MM.1S (cell line): Measurements from ENCODE around the gene WDR74.

Source experiments
- EZH2 ChIP-seq: fragments of 300-600 bp; sonication (generic); optimal IDR thresholded peaks from 2 replicates; pipeline ENCODE3; 2017; ENCODE audit warnings: low read depth, mild to moderate bottlenecking, antibody characterized with exemption, low read length, mixed read lengths
- EZH2phosphoT487 ChIP-seq: fragments of 300-600 bp; sonication (generic); IDR thresholded peaks from 2 replicates; pipeline ENCODE4 v1.6.1; 2018; ENCODE audit warnings: antibody characterized with exemption, low read length
- TF ChIP-seq, protein P1 (sequence below): fragments of 300-600 bp; sonication (generic); IDR thresholded peaks from 2 replicates; pipeline ENCODE4 v1.5.1; 2016; ENCODE audit warnings: antibody characterized with exemption, low read length, mixed read lengths

DNA sequence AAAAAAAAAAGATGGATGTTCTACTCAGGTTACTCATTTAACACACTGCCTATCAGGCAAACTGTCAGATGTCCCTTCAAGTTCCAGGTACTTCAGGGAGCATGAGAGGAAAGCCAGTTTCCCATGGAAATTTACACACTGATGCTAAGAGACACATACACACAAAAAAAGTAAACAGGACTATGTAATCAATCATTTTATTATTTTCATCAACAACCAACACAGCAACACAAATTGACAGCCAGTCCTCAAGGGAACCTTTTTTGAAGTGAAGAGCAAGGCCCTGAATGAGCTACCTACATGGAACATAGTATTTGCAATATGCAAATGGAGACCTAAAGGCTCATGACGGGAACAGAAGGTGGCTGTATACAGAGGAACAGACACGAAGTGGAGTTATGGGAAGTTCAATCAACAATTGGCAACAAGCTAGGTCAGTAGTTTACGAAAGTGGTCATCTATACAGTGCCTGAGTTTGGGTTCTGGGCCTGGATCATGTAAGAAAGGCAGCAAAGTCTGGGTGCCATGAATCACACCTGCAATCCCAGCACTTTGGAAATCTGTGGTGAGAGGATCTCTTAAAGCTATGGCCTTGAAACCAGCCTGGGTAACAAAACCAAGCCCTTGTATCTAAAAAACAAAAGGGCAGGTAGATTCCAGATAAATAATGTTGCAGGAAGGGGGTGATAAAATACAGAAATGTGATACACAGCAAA, 12.6 kb upstream of the WDR74 start:
- TF ChIP-seq, protein P1, sequence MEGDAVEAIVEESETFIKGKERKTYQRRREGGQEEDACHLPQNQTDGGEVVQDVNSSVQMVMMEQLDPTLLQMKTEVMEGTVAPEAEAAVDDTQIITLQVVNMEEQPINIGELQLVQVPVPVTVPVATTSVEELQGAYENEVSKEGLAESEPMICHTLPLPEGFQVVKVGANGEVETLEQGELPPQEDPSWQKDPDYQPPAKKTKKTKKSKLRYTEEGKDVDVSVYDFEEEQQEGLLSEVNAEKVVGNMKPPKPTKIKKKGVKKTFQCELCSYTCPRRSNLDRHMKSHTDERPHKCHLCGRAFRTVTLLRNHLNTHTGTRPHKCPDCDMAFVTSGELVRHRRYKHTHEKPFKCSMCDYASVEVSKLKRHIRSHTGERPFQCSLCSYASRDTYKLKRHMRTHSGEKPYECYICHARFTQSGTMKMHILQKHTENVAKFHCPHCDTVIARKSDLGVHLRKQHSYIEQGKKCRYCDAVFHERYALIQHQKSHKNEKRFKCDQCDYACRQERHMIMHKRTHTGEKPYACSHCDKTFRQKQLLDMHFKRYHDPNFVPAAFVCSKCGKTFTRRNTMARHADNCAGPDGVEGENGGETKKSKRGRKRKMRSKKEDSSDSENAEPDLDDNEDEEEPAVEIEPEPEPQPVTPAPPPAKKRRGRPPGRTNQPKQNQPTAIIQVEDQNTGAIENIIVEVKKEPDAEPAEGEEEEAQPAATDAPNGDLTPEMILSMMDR: no peak
- TF ChIP-seq EZH2 (no peak), EZH2phosphoT487 (no peak)
